ENCODE measurements around the gene CCDC126. TPM values are rescaled to one million over a fixed set of nuclear protein-coding genes. Genes with fewer than 3 reads are reported as not detected.

CCDC126 gene
- total RNA-seq, 1 experiment from 2014 or later = 5.9 TPM

DNA sequence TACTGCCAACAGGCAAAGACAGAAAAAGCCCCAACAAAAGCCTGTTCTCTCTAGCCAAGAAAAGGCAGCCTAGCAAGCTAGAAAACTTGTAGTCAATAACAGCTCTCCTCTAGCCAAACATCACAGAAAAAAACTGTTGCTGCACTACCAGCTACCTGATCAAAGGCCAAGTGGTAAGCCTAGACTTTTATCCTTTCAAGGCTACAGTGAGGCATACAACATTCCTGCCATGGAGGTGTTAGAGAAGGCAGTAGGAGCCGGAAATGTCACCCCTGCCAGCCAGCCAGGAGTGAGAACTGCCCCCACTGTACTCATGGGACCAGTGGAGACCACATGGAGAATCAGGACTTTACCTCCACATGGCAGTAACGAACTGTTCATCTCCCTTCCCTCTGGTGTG lies 31.2 kb downstream of the CCDC126 start:
- BruUV-seq (replicated peaks) = no TSS peak
- H3K9me3 ChIP-seq (ENCODE audit: insufficient read depth, low read depth) = no peaks in the 10 kb centered on the region
- no peak overlapping the region for H3K27ac ChIP-seq
- H4K20me1 ChIP-seq (ENCODE audit: insufficient read depth) = no peaks in the 10 kb centered on the region
- POLR2A ChIA-PET (ENCODE audit: unreplicated experiment) = no interaction called here
- no peaks in the 10 kb centered on the region for H3K79me2 ChIP-seq (ENCODE audit: low read depth)
- intact Hi-C loops (cut with micrococcal nuclease; ENCODE audit: unreplicated experiment) = no loop called here
- CTCF ChIA-PET = no interaction called here
- no peaks in the 10 kb centered on the region for H3K9me2 ChIP-seq (ENCODE audit: insufficient read depth)
- DNase-seq = no peak
- no peak for TF ChIP-seq EZH2 (IDR thresholded peaks at IDR 0.05; ENCODE audit: low read depth)
- TF ChIP-seq CTCF (conservative IDR thresholded peaks at IDR 0.05) = no peak
- no peaks in the 10 kb centered on the region for H3K4me1 ChIP-seq (replicated peaks; ENCODE audit: insufficient read depth)
- H3K4me3 ChIP-seq = no peak overlapping the region
- H3K4me2 ChIP-seq = no peak overlapping the region
- H3K27me3 ChIP-seq (ENCODE audit: insufficient read depth, low read depth) = no peaks in the 10 kb centered on the region
- no peaks in the 10 kb centered on the region for H3F3A ChIP-seq (ENCODE audit: insufficient read depth, low read depth)
- no peaks in the 10 kb centered on the region for H3K36me3 ChIP-seq (ENCODE audit: low read depth)
- H2AFZ ChIP-seq = no peak overlapping the region

- CTCF ChIA-PET = no interaction called here
- Histone ChIP-seq H3K79me2 (ENCODE audit: low read depth) (no peaks in the 10 kb centered on the region), H3K9me2 (ENCODE audit: insufficient read depth) (no peaks in the 10 kb centered on the region), H3K36me3 (ENCODE audit: low read depth) (no peaks in the 10 kb centered on the region), H3K27ac (no peak overlapping the region), H4K20me1 (ENCODE audit: insufficient read depth) (no peaks in the 10 kb centered on the region), H3K27me3 (ENCODE audit: insufficient read depth, low read depth) (no peaks in the 10 kb centered on the region), H3K4me3 (no peak overlapping the region), H3K4me1 (replicated peaks; ENCODE audit: insufficient read depth) (no peaks in the 10 kb centered on the region), H3K9me3 (ENCODE audit: insufficient read depth, low read depth) (no peaks in the 10 kb centered on the region), H2AFZ (no peak overlapping the region), H3K4me2 (no peak overlapping the region), H3F3A (ENCODE audit: insufficient read depth, low read depth) (no peaks in the 10 kb centered on the region)
- intact Hi-C loops (cut with micrococcal nuclease; ENCODE audit: unreplicated experiment) = no loop called here
- no TSS peak for BruUV-seq (replicated peaks)
- TF ChIP-seq EZH2 (IDR thresholded peaks at IDR 0.05; ENCODE audit: low read depth) (no peak), CTCF (conservative IDR thresholded peaks at IDR 0.05) (no peak)
- DNase-seq = no peak
- POLR2A ChIA-PET (ENCODE audit: unreplicated experiment) = no interaction called here
Measured at GRCh38 chr7:23633417-23633816, 36.2 kb downstream of the CCDC126 start.

GRCh38 chr7:23645822-23646221 lies 48.6 kb downstream of the CCDC126 start:
- ChIA-PET POLR2A (ENCODE audit: unreplicated experiment) (interaction anchor here (0.6 kb wide), 1 partner anchor 1126 kb away, joined by 3 read pairs; no protein-coding TSS in a partner anchor), CTCF (no interaction called here)
- Histone ChIP-seq H2AFZ (no peak overlapping the region), H3K4me1 (replicated peaks; ENCODE audit: insufficient read depth) (no peaks in the 10 kb centered on the region), H3K36me3 (ENCODE audit: low read depth) (no peaks in the 10 kb centered on the region), H3K4me2 (no peak overlapping the region), H3F3A (ENCODE audit: insufficient read depth, low read depth) (no peaks in the 10 kb centered on the region; the same call in 1 of the 2 replicates), H3K9me2 (ENCODE audit: insufficient read depth) (no peaks in the 10 kb centered on the region), H3K27me3 (ENCODE audit: insufficient read depth, low read depth) (no peaks in the 10 kb centered on the region), H4K20me1 (ENCODE audit: insufficient read depth) (no peaks in the 10 kb centered on the region), H3K9me3 (ENCODE audit: insufficient read depth, low read depth) (0 out of 2 replicates have a peak, but pooled peaks cover 4% of the 10 kb centered on the region), H3K27ac (no peak overlapping the region), H3K4me3 (no peak overlapping the region), H3K79me2 (ENCODE audit: low read depth) (no peaks in the 10 kb centered on the region)
- TF ChIP-seq CTCF (conservative IDR thresholded peaks at IDR 0.05) (no peak), EZH2 (IDR thresholded peaks at IDR 0.05; ENCODE audit: low read depth) (no peak)
- intact Hi-C loops (cut with micrococcal nuclease; ENCODE audit: unreplicated experiment) = no loop called here
- no peak for DNase-seq
- BruUV-seq (replicated peaks) = no TSS peak

Data from PC-9 (cell line).